OCI-M1 (cell line): ENCODE data around the gene MGMT.

Experiments used
- DNase-seq: peaks from one replicate; lab custom pipeline; 2025; lab: John Stamatoyannopoulos, UW

MGMT gene

DNA sequence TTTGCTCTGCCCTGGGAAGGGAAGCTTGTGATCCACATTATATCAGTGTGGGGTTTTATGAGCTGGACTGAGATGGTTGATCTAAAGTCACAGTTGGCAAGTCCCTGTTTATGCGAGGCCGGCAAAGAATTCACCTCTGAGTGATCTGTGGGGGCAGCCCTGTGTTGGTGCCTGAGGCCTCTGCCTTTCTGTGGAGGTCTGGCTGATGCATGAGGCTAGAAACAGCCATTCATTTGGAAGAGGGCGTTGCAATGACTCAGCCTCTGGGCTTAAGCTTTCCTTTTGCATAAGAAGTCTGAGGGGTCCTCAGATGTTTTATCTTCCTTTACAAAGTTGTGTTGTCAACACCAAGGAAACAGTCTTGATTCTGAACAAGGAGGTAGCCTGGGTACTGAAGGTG is 126.9 kb downstream of the MGMT start:
- DNase-seq, result no peak

DNA sequence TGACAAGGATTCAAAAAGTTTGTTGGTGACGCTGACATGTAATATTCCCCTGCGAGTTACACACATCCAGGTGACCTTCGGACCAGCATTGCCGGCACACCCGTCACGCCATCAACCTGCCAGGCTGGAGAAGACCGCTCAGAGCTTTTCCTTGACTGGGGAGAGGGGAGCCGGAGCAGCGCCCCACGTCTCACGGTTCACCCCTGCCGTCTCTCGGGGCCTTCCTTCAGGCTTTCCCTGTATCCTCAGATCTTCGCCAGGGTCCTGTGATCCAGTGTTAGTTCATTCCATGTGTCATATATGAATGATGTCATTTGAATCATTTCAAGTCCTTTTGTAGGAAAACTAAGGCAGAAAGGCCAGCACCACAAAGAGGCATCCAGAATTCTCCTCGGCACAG is 127.8 kb downstream of the MGMT start:
- no peak for DNase-seq

DNA sequence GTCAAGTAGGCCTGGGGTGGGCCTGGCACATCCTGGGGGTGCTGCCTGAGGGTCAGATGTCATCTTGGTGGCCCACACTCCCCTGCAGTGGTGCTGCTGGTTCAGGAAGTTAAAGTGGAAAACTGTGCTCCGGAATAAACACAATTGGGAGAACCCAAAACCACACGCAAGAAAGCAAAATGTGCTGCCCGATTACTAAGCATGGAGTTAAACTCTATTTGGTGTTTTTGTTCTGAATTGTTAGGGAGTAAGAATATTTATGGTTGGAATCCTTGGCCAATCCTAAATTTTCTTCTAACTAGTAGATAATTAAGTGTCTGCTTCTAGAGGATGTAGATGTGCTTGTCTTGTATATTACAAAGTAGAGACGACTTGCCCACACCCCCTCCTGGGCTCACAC is 131.4 kb downstream of the MGMT start:
- no peak for DNase-seq

DNA sequence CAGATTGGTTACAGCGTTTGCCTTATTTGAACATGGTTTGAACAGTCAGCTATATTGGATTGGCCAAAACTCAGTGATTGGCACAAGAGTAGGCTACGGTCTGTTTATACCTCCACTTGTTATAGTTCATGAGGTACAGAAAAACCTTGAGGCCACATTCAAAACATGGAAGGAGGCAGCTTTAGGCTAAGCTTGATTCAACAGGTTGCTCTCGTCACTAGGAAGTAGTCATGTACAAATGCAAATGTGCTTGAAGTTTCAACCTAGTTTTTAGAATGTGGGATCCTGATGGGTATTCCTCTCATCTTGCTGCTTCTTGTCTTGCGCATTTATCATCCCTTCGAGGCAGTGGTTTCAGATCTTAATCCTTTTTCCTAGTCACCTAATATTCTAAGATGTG is 132.1 kb downstream of the MGMT start:
- DNase-seq, result no peak

DNA sequence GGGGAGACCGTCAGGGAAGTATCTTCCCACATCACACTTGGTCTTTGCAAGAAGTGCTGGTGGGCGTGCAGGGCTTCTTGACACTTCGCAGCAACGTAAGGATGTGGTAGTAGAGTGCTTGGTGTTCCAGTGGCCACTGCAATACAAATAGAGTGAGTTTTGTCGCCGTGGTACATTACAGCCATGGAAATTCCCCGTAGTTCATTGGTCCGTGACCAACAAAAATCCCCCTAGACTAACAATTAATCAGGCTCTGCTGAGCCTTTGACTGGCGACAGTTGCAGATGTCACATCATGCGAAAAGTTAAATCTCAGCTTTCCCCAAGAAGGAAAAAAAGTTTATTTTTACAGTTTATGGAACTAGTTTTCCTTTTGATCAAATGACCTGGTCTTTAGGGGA is 134.7 kb downstream of the MGMT start:
- no peak for DNase-seq

DNA sequence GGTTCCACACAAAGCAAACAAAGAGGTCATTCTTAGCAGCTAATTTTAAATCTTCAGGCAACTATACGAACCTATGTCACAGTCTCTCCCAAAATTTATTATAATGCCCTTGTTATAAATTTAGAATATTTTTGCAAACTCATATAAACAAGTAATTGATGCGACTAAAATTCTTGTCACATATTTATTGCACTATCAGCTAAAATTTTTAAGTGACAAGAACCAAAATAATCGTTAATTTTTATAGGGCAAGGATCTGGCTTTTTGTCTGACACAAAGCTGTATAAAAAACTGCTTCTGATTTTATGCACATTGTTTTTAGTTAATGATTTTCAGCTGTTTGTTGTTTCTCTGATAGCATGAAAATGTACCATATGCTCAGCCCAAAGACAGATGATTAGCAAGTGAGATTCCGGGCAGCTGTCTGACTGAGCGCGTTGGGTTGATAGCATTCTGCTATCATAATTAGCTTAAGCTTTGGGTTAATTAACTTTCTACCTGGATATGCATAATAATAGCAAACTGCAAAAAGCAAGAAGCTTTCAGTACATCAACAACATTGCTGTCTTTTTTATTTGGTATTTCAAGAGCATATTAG is 136.0 kb downstream of the MGMT start:
- DNase-seq, result no peak

DNA sequence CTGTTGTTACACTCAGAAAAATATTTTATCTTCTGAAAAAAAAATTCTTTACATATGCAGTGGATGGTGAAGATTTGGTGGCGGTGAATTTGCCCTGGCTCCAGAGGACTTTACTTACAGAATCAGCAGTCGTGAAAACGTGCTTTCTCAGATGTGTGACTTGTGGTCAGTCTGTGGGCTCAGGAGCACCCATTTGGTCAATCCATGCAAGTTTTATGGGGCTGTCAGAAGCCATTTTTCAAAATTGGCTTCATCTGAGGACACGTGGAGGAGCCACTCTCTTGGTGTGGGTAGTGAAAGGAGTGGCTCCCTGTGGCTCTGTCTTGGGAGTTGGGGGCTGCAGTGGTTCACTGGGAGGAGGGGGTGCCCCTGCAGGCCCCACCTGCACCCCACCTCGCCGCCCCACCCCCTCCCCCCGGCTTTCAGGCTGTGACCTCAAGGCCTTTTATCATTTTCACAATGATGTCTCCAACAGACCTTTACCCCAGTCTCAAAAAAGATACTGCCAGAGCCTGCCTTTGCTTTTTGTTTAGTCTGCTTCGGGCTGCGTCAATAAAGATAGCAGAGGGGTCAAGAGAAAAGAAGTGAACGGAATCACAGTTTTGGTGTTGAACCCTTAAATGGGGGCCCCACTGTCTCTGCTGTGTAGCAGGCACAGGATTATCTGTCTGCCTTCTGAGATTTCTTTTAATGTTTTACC is 137.4 kb downstream of the MGMT start:
- DNase-seq, result no peak

DNA sequence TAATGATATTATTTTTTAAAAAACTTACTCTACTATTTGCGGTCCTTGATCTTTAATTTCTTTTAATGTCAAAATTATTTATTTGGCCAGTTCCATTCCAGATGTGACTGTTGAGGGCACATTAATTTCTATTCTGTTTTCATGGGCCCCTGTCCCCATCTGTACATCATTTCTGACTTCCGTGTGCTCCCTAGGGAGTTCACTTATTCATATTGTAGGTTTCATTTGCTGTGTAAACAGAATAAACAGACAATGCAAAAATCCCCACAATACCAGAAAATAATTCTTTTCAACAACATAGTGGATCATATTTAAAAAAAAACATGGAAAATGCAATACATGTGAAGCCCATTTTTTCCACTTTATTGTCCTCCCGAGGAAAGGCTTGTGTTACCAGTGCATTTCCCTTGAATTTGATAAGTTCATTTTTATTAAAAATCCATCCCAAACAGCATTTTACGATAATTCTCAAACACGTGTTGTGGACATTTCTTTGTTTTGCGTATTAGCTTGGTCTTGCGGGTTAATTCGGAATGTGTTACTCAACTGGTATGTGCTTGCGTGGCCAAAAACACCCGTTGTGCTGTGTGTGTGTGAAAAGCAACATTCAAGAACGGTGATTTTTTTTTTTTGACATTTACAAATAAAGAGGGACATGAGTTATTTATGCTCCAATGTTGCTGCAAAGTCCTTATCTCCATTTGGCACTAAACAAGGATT is 138.4 kb downstream of the MGMT start:
- no peak for DNase-seq

DNA sequence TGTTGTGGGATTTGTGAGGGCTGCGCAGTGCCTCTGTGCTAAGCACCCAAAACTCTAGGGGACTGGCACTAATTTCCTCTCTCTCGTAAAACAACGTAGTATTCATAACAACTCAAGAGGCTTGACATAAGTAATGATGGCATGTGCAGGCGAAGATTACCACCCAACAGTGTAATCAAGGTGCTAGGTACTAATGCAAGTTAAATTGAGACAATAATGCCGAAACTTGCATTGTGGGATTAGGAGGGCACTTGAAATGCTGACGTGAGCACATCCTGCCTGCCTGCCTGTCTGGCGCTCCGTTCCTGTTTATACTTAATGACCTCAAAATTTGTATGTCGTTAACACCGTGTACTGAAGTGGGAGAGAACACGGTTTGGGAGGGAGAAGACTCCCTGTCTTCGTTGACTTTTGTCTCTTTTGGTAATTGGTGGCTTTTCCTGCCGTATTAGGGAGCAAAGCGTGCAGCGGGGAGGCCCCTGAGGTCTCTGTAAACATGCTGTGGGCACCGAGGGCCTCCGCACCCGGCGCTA is 139.0 kb downstream of the MGMT start:
- no peak for DNase-seq

DNA sequence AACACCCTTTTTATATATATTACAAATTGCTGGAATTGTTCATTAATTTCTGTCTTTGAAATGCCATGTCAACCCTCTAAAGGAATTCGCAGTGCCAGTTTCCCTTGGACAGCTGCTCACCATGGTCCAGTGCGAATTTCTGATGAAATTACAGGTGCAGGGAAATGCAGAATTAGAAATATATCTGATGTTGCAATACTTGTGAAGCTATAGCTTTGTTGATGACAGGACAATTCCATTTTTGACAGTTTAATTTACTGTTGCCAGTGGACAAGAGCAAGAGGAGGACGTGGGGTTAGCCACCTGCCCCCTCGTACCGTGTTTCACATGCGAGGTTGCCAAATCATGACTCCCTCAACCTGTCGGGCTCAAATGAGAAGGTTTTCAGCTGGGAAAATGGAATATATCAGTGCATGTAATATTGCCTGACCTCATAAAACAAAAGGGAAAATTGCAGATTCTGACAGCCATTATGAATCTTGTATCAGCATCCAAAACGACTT is 140.6 kb downstream of the MGMT start:
- no peak for DNase-seq

DNA sequence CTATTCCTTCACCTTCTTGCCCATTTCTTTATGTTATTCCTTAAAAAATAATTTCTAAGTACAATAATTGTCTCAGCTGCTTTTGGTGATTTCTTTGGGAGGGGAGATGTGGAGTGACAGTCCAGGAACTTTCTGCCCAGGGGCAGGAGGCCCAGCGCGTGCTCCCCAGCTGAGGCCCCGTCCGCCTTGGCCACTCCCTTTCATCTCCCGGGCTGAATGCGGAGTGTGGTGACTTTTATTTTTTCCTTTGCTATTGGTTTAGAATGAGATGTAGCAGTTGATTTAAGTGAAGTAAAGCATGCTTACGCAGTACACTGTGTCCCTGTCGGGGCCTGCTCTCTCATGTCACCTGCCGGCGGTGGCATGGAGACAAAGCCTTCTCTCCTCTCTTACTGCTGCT is 141.6 kb downstream of the MGMT start:
- no peak for DNase-seq

DNA sequence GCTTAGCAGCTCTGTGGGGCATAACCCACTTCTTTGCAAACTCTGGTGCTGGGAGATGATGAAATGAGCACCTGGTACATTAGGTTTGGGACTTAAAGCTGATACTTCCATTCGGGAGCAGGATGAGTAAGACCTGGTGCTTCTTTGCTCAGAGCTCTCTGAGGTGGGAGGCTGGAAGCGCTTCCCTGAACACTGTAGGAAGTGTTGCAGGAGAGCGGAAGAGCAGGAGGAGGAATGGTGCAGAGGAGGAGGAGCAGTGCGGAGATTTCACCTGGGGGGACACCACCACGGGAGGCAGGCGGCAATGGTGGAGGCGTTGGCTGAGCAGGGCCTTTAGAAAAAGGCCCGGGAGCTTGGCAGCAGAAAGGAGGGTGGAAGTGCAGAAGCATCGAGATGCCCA is 142.5 kb downstream of the MGMT start:
- no peak for DNase-seq

DNA sequence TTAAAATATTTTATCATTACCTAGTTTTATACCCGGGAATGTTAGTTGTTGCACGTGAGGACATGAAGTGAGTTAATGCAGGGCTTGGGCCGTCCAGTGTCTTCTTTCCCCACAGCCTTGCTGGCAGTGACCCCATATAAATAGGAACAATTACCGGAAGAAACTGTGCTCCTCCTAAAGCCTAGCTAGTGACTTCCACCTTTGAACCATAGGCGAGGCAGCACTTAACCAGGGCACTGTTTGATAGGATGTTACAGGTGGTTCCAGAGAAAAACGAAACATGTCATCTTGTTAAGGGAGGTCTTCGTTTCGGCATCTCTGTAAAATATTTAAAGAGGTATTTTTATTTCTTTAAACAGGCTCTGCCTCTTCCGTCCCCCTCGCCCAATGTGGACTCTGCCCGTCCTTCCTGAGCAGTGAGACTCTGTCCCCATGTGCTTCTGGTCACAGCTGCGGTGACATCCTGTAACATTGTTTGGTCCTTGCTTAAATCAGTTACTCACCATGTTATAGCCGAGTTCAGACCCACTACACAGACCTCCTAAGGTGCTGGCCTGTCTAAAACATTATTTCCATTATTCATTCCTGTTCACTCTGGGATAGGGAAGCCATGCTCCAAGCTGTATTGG is 145.6 kb downstream of the MGMT start:
- DNase-seq, result no peak

DNA sequence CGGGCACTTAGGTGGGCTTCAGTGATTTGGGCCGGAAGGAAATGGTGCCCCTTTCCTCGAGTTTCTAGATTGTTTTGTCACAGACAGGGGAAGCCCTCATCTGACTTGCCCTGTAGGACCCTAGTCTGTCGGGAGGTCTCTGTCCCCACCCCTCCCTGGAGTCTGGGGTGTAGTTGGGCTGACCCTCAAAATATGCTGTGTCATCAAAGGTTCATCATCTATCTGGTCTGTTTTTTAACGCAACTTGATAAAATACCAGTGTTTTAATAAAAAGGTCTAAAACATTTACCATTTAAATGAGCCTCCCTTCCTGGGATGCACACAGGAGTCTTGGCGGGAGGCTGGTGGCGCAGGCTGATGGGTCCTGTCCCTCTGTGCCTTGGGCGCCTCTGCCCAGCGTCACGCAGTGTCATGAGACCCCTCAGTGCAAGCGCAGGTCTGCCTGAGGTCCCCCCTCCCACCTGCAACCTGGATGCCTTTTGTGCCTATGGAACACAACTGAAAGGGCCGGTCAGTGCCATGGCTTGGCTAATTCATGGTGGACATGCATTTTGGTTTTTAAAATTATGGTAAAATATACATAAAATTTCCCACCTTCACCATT is 146.4 kb downstream of the MGMT start:
- DNase-seq, result no peak

DNA sequence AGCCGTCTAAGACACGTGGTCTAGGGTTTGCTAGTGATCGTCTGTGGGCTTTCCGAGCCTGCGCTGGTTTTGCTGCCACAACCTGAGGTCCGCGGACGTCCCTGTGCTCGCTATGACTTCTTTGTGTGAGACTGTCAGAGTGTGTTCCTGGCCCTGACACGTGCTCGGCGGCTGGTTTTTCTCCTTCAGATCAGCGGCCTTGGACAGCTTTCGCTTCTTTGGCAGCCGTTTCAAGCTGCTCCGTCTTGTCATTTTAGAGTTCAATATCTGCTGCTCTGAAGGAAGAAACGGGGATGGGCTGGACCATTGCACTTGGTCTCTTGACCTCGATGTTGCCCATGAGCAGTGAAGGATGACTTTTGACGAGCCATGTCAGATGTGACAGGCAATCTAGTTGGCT is 147.3 kb downstream of the MGMT start:
- no peak for DNase-seq

DNA sequence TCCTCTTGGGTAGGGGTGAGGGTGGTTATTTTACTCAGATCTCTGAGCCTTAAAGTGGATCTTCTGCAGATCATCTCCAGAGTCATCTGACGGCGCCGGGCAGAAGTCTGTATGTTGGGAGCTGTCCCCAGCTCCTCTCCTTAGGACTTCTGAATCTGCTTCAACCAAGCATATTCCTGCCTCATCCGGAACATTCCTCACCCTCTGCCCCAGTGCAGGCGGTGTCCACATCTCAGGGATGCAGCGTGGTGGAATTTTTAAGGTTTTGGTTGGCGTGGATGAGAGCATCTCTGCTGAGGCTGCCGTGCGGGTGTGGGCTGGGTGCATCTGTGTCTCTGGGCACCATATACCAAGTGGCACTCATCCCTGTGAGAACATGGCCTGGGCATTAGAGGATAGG is 148.3 kb downstream of the MGMT start:
- DNase-seq, result no peak

DNA sequence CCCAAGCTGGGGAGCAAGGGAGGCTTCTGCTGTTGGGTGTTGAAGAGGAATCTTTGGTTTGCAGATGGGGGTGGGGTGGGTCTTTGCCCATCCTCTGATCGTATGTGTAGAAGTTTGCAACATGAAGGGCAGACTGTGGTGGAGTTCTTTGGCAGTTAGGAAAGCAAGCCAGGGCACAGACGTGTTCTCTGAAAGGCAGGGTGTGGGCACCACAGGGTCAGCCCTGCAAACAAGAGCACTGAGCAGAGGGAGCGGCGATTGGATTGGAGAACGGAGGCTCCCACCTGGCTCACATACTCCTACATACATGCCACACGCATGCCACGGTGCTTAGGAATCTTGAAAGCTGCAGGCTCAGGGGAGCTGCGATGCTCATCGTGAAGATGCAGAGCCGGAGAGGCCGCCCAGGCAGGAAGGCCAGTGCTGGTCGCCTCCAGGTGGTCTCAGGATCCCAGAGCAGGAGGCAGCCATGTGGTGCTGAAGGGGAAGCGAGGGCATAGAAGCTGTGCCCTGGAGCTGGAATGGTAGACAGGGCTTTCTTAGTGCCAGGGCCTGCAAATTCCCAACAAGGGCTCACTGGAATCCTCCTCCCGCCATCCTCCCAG is 149.0 kb downstream of the MGMT start:
- no peak for DNase-seq

DNA sequence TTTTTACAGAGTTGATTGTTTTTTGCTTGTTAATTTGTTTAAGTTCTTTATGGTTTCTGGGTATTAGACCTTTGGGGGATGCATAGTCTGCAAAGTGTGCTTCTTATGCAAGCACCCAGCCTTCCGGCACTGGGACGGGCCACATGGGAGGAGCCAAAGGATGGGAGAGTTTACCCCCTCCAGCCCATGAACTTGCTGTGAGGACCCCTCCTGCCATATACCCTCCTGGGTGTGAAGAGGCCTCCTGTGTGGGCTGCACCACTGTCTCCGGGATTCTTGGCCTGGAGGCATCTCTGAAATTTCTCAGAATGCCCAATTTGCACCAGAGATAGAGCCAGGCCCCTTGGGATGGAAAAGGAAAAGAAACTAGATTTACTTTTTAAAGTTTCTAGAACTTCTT is 150.7 kb downstream of the MGMT start:
- no peak for DNase-seq

DNA sequence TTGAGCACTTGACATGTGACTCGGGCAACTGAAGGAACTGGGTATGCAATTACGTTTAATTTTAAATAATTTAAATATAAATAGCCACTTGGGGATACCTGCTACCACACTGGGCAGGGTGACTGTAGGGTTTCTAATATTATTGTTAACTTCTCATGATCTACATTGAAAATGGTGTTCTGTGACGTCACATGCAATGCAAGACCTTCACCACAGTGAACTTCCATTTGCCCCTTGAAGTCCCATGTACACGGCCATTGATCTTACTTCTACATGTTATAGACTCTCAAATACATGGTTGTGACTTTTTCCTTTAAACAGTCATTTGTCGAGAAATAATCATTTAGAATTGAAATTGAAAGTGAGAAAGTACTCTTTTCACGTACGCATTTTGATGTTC is 154.0 kb downstream of the MGMT start:
- DNase-seq, result no peak

DNA sequence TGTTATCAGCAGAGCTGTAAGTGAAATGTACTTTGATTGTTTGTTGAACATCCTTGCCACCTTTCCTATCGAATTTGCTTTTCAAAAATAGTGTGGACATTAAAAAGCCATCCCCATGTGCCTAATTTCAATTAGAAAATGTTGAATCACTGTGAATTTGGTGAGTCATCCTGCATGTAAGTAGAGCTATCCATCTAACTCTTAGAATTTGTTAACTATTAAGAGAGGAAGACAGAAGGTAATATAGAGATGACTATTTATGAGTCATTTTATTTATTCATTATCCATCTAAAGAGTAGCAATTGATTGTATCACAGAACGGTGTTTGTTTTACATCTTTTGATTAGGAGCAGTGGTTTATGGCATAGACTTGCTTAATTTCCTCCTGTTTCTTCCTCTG is 154.7 kb downstream of the MGMT start:
- DNase-seq, result no peak

DNA sequence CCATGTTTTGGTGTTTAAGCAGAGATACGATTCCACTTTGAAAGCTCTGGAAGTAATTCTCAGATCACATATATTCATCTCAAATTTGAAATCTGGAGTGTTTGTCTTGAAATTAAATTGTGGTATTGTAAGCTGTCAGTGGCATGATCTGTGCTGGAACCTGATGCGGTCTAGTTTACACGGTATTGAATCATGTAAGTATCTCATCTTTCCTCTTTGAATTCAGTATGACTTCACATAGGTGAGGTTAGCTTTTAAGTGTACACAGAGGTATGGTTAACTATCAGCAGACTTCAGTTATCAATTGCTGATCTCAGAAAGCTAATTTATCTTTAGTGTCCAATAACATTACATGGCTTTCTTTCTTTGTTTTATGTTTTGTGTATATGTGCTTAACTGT is 155.2 kb downstream of the MGMT start:
- DNase-seq, result no peak

DNA sequence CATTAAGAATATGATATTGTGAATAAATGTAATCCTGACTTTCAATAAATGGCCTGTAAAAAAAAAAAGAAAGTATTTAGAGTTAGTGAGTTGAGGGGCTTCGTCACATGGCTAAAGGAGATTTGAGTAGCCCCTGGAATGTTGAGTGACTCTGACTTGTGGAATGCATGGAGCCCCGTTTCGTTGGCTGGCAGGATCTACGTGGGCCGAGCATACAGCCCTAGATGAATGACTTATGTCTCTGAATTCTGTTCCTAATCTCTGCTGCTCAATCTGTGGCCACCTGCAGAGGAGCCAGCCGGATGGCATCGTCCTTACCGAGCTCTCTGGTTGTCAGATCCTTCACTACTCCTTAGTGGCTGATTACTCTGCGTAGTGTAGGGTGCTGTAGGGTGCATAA is 155.7 kb downstream of the MGMT start:
- DNase-seq, result no peak
